Measurements from ENCODE around the gene FGD2. TPM values are rescaled to one million over a fixed set of nuclear protein-coding genes. Genes with fewer than 3 reads are reported as not detected.

The FGD2 gene
- total and polyA plus RNA-seq, 9 of the 15 experiments (the other 6 are each of a cell fraction or from before 2014, with no cell fraction given), result 0.09 TPM; not detected in 8

DNA sequence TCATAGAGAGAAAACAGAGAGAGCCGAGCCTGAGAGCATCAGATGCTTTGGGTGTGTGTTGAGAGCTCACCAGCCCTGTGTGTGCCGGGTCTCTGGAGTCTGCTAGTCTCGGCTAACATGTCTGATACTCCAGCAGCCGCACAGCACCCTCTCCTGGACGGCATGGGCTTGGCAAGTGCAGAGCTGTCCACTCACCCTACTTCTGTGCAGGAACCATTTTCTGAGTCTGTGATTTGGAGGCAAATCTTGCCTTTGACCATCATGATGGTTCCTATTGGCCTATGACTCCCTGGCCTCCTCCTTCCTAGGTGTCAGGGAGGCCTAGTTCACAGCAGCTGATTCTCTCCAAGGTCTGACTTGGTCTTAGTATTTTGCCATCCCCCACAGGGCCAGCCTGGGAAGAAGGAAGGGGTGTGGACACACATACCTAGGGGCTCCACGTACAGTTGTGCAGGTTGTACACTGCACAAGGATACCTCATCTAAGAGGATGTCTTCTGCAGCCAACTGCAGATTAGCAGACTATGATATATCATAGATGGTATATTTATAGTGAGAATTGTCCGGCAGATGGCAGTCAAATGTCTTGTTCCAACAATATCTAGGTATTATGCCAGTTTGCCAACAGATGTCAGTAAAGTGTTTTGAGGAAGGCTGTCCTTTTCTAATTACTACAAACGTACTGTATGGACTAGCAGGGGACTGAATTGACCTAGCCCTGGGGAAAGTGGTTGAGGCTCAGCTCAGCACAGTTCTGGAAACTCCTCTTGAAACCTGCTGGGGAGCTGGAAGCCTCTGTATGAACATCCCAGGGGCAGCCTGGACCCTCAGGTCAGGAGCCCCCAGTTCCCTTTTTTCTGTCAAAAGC is 13.0 kb downstream of the FGD2 start (continued):
- TF ChIP-seq MEF2D (tag; conservative IDR thresholded peaks at IDR 0.05; ENCODE audit: low read depth) (no peak), NUFIP1 (IDR thresholded peaks at IDR 0.05; ENCODE audit: partially characterized antibody) (no peak), SMAD4 (CRISPR knock-in tag; conservative IDR thresholded peaks at IDR 0.05) (peak; percentile 51; the same call in 1 of the 2 replicates), RBM34 (IDR thresholded peaks at IDR 0.05; ENCODE audit: borderline replicate concordance, insufficient read depth, low read length) (no peak), ETV5 (CRISPR knock-in tag; IDR thresholded peaks at IDR 0.05; ENCODE audit: low read depth) (no peak), TSC22D4 (tag; IDR thresholded peaks at IDR 0.05) (no peak), GATAD2B (IDR thresholded peaks at IDR 0.05; ENCODE audit: borderline replicate concordance) (no peak), CHD2 (IDR thresholded peaks at IDR 0.05; ENCODE audit: low read depth, low read length) (no peak; the same call in 1 of the 2 replicates), RBM25 (IDR thresholded peaks at IDR 0.05; ENCODE audit: low read depth, low read length, severe bottlenecking) (peak; percentile 64), FOXP1 (CRISPR knock-in tag; IDR thresholded peaks at IDR 0.05) (no peak), JUN (IDR thresholded peaks at IDR 0.05; ENCODE audit: borderline replicate concordance, low read depth, low read length) (0 out of 2 replicates have a peak, but pooled peaks have one; percentile 42), JUN (CRISPR knock-in tag; IDR thresholded peaks at IDR 0.05; ENCODE audit: borderline replicate concordance) (no peak), PHB2 (IDR thresholded peaks at IDR 0.05; ENCODE audit: low read depth) (no peak), ZFX (CRISPR knock-in tag; IDR thresholded peaks at IDR 0.05) (no peak)
- TF ChIP-seq, protein P1, sequence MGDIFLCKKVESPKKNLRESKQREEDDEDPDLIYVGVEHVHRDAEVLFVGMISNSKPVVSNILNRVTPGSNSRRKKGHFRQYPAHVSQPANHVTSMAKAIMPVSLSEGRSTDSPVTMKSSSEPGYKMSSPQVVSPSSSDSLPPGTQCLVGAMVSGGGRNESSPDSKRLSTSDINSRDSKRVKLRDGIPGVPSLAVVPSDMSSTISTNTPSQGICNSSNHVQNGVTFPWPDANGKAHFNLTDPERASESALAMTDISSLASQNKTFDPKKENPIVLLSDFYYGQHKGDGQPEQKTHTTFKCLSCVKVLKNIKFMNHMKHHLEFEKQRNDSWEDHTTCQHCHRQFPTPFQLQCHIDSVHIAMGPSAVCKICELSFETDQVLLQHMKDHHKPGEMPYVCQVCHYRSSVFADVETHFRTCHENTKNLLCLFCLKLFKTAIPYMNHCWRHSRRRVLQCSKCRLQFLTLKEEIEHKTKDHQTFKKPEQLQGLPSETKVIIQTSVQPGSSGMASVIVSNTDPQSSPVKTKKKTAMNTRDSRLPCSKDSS (IDR thresholded peaks at IDR 0.05; ENCODE audit: low read depth, partially characterized antibody), result no peak
- TF ChIP-seq, protein P2, sequence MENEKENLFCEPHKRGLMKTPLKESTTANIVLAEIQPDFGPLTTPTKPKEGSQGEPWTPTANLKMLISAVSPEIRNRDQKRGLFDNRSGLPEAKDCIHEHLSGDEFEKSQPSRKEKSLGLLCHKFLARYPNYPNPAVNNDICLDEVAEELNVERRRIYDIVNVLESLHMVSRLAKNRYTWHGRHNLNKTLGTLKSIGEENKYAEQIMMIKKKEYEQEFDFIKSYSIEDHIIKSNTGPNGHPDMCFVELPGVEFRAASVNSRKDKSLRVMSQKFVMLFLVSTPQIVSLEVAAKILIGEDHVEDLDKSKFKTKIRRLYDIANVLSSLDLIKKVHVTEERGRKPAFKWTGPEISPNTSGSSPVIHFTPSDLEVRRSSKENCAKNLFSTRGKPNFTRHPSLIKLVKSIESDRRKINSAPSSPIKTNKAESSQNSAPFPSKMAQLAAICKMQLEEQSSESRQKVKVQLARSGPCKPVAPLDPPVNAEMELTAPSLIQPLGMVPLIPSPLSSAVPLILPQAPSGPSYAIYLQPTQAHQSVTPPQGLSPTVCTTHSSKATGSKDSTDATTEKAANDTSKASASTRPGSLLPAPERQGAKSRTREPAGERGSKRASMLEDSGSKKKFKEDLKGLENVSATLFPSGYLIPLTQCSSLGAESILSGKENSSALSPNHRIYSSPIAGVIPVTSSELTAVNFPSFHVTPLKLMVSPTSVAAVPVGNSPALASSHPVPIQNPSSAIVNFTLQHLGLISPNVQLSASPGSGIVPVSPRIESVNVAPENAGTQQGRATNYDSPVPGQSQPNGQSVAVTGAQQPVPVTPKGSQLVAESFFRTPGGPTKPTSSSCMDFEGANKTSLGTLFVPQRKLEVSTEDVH (IDR thresholded peaks at IDR 0.05; ENCODE audit: low read depth, partially characterized antibody), result peak; percentile 47
- TF ChIP-seq, protein P3, sequence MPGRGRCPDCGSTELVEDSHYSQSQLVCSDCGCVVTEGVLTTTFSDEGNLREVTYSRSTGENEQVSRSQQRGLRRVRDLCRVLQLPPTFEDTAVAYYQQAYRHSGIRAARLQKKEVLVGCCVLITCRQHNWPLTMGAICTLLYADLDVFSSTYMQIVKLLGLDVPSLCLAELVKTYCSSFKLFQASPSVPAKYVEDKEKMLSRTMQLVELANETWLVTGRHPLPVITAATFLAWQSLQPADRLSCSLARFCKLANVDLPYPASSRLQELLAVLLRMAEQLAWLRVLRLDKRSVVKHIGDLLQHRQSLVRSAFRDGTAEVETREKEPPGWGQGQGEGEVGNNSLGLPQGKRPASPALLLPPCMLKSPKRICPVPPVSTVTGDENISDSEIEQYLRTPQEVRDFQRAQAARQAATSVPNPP (IDR thresholded peaks at IDR 0.05; ENCODE audit: borderline replicate concordance, insufficient read depth, insufficient read length), result no peak
- TF ChIP-seq, protein P4, sequence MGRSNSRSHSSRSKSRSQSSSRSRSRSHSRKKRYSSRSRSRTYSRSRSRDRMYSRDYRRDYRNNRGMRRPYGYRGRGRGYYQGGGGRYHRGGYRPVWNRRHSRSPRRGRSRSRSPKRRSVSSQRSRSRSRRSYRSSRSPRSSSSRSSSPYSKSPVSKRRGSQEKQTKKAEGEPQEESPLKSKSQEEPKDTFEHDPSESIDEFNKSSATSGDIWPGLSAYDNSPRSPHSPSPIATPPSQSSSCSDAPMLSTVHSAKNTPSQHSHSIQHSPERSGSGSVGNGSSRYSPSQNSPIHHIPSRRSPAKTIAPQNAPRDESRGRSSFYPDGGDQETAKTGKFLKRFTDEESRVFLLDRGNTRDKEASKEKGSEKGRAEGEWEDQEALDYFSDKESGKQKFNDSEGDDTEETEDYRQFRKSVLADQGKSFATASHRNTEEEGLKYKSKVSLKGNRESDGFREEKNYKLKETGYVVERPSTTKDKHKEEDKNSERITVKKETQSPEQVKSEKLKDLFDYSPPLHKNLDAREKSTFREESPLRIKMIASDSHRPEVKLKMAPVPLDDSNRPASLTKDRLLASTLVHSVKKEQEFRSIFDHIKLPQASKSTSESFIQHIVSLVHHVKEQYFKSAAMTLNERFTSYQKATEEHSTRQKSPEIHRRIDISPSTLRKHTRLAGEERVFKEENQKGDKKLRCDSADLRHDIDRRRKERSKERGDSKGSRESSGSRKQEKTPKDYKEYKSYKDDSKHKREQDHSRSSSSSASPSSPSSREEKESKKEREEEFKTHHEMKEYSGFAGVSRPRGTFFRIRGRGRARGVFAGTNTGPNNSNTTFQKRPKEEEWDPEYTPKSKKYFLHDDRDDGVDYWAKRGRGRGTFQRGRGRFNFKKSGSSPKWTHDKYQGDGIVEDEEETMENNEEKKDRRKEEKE (IDR thresholded peaks at IDR 0.05; ENCODE audit: borderline replicate concordance in 1 of 2, control insufficient read depth in 1 of 2, low read depth in 2 of 2, low read length in 1 of 2), result no peak
